ENCODE results near the gene CRYBG2. TPM values are rescaled to one million over a fixed set of nuclear protein-coding genes. Genes with fewer than 3 reads are reported as not detected.

Gene CRYBG2
- total RNA-seq, 2 donors from 2014 or later = 9.0 to 15.1 TPM

DNA sequence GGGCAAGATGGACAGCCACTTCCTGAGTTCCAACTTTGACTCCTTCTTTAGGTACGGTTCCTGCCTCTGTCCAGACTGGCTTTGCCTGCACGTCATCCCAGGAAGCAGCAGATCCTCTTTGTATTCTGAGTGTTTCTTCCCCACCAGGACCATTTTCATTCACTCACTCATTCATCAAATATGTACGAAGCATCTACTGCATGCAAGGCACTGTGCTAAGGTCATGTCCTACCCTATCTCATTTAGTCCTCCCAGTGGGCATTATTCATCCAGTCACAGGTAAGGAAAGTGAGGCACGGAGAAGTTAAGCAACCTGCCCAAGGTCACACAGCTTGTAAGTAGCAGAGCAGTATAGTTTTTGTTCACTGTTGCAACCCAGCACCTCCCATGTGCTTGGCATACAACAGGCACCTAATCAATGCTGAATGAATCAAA, 13.9 kb downstream of the CRYBG2 start:
- no peak overlapping the region for H3K27ac ChIP-seq (ENCODE audit: low read depth, low read length)
- H3K4me1 ChIP-seq (ENCODE audit: control insufficient read depth, insufficient read depth, low read length) = no peaks in the 10 kb centered on the region
- peaks cover 13% of the 10 kb centered on the region for H3K27me3 ChIP-seq (ENCODE audit: control insufficient read depth, insufficient read depth, low read length, poor library complexity, severe bottlenecking)
- H3K9me3 ChIP-seq (ENCODE audit: control insufficient read depth, low read length) = no peaks in the 10 kb centered on the region
- no peak overlapping the region for H3K4me3 Mint-ChIP-seq
- TF ChIP-seq, protein P1, sequence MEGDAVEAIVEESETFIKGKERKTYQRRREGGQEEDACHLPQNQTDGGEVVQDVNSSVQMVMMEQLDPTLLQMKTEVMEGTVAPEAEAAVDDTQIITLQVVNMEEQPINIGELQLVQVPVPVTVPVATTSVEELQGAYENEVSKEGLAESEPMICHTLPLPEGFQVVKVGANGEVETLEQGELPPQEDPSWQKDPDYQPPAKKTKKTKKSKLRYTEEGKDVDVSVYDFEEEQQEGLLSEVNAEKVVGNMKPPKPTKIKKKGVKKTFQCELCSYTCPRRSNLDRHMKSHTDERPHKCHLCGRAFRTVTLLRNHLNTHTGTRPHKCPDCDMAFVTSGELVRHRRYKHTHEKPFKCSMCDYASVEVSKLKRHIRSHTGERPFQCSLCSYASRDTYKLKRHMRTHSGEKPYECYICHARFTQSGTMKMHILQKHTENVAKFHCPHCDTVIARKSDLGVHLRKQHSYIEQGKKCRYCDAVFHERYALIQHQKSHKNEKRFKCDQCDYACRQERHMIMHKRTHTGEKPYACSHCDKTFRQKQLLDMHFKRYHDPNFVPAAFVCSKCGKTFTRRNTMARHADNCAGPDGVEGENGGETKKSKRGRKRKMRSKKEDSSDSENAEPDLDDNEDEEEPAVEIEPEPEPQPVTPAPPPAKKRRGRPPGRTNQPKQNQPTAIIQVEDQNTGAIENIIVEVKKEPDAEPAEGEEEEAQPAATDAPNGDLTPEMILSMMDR (conservative IDR thresholded peaks at IDR 0.05) = no peak
- H3K9me3 Mint-ChIP-seq = no peaks in the 10 kb centered on the region
- WGBS, 2 experiments (ENCODE audit: insufficient coverage in 1 of 2, insufficient read length in 1 of 2) = 89 to 96% methylated on average over 4 of the region's 4 CpGs
- no peak for DNase-seq
- no peak overlapping the region for H3K4me3 ChIP-seq (ENCODE audit: low read length)
- H3K4me1 Mint-ChIP-seq = peaks cover 3% of the 10 kb centered on the region
- peaks cover 23% of the 10 kb centered on the region for H3K27me3 Mint-ChIP-seq (ENCODE audit: insufficient read depth)
- no peak overlapping the region for H3K27ac Mint-ChIP-seq
- no peaks in the 10 kb centered on the region for H3K36me3 ChIP-seq (ENCODE audit: control insufficient read depth, insufficient read depth, low read length)
- H3K36me3 Mint-ChIP-seq (ENCODE audit: low read depth) = no peaks in the 10 kb centered on the region
- H3K9ac ChIP-seq (ENCODE audit: extremely low read depth, low read length, poor library complexity, severe bottlenecking) = no peak overlapping the region

DNA sequence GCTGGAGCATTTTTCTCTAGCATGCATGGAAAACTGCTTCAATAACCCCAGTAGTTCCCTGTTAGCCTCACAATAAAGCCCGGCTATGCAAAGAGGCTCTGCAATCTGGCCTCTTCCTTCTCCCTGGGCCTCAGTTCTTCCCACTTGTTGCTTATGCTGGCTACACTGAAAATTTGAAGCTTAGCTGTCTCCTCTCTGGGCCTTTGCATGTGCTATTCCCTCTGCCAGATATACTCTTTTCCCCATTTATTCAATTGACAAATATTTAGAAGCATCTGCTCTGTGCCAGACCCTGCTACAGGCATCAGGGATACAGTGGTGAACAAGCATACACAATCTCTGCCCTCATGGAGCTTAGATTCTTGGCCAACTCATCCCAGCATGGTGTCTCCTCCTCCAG, 15.3 kb downstream of the CRYBG2 start:
- no peak overlapping the region for H3K4me3 ChIP-seq (ENCODE audit: low read length)
- peaks cover 7% of the 10 kb centered on the region for H3K4me1 Mint-ChIP-seq
- peaks cover 13% of the 10 kb centered on the region for H3K27me3 ChIP-seq (ENCODE audit: control insufficient read depth, insufficient read depth, low read length, poor library complexity, severe bottlenecking)
- H3K36me3 Mint-ChIP-seq (ENCODE audit: low read depth) = no peaks in the 10 kb centered on the region
- no peaks in the 10 kb centered on the region for H3K4me1 ChIP-seq (ENCODE audit: control insufficient read depth, insufficient read depth, low read length)
- 91 to 92% methylated on average over 1 of the region's 1 CpG for WGBS, 2 experiments (ENCODE audit: insufficient coverage in 1 of 2, insufficient read length in 1 of 2)
- no peaks in the 10 kb centered on the region for H3K9me3 Mint-ChIP-seq
- H3K27me3 Mint-ChIP-seq (ENCODE audit: insufficient read depth) = peaks cover 26% of the 10 kb centered on the region
- no peak overlapping the region for H3K27ac Mint-ChIP-seq
- DNase-seq = no peak
- no peaks in the 10 kb centered on the region for H3K9me3 ChIP-seq (ENCODE audit: control insufficient read depth, low read length)
- H3K27ac ChIP-seq (ENCODE audit: low read depth, low read length) = no peak overlapping the region
- H3K36me3 ChIP-seq (ENCODE audit: control insufficient read depth, insufficient read depth, low read length) = no peaks in the 10 kb centered on the region
- no peak overlapping the region for H3K4me3 Mint-ChIP-seq
- H3K9ac ChIP-seq (ENCODE audit: extremely low read depth, low read length, poor library complexity, severe bottlenecking) = no peak overlapping the region
- TF ChIP-seq, protein P1 (conservative IDR thresholded peaks at IDR 0.05) = no peak

DNA sequence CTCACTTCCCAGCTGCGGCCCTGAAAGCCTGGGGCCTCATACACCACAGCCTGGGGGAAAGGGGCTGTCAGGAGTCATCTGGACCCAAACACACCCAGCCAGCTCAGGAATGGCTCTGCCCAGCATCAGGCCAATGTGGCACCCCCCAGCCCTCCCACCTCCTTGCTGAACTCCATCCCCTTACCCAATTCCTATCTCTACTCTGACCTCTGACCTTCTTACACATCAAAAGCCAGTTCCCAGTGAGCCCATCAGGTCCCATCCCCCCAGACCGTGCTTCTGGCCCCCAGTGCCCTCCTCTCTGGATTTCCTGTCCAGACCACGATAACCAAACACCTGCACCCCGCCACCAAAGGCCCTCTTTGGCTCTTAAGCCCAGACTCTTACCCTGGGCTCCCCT, 16.3 kb downstream of the CRYBG2 start:
- H3K9me3 Mint-ChIP-seq = no peaks in the 10 kb centered on the region
- H3K4me1 Mint-ChIP-seq = peaks cover 7% of the 10 kb centered on the region
- peaks cover 26% of the 10 kb centered on the region for H3K27me3 Mint-ChIP-seq (ENCODE audit: insufficient read depth)
- Histone ChIP-seq H3K27ac (ENCODE audit: low read depth, low read length) (no peak overlapping the region), H3K4me3 (ENCODE audit: low read length) (no peak overlapping the region), H3K9me3 (ENCODE audit: control insufficient read depth, low read length) (no peaks in the 10 kb centered on the region), H3K9ac (ENCODE audit: extremely low read depth, low read length, poor library complexity, severe bottlenecking) (no peak overlapping the region), H3K36me3 (ENCODE audit: control insufficient read depth, insufficient read depth, low read length) (no peaks in the 10 kb centered on the region), H3K4me1 (ENCODE audit: control insufficient read depth, insufficient read depth, low read length) (no peaks in the 10 kb centered on the region), H3K27me3 (ENCODE audit: control insufficient read depth, insufficient read depth, low read length, poor library complexity, severe bottlenecking) (peaks cover 13% of the 10 kb centered on the region)
- TF ChIP-seq, protein P1 (conservative IDR thresholded peaks at IDR 0.05) = no peak
- 90 to 100% methylated on average over 1 to 4 of the region's 4 CpGs for WGBS, 2 experiments (ENCODE audit: insufficient coverage in 1 of 2, insufficient read length in 1 of 2)
- no peak overlapping the region for H3K27ac Mint-ChIP-seq
- H3K4me3 Mint-ChIP-seq = no peak overlapping the region
- H3K36me3 Mint-ChIP-seq (ENCODE audit: low read depth) = no peaks in the 10 kb centered on the region
- DNase-seq = no peak
